Stimulated activated CD4-positive, alpha-beta T cell treated with anti-CD3 and anti-CD28 coated beads, Interleukin-12 subunit alpha, Interleukin-12 subunit beta, amount 100 ng/mL, for 24 hours (primary cell): ENCODE results near the gene PSME1.

Source experiments
- DNase-seq, 2 experiments: peaks; one replicate each; pipeline ENCODE4 v3.0.0-alpha.2; 2020; ENCODE audit warnings: low read depth in 2 of 2

Gene PSME1

DNA sequence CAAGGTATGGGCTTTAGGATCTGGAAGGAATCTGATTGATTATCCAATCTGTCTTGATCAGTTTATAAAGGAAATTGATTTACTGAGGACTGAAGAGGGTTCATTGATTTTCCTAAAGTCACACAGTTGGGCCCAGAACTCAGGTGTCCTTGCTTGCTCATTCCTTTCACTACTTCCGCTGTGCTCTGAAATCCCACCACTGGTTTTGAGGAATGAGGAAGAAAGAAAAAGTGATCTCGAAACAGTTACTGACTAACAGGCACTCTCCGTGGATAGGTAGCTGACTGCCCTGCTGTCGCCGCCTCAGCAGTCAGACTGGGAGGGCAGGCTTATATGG, 5.6 kb upstream of the PSME1 start, which contains the start of gene FITM1:
Gene FITM1, plus strand, starts transcription at position 280 of the 337 bp plus-strand sequence. CDS start 905 bp downstream, outside the sequence.
- no peak for DNase-seq

- no peak for DNase-seq
These were observed 5.1 kb upstream of the PSME1 start for GRCh38 chr14:24130717-24131548.

GRCh38 chr14:24131549-24131966, 4.4 kb upstream of the PSME1 start:
- no peak for DNase-seq

DNA sequence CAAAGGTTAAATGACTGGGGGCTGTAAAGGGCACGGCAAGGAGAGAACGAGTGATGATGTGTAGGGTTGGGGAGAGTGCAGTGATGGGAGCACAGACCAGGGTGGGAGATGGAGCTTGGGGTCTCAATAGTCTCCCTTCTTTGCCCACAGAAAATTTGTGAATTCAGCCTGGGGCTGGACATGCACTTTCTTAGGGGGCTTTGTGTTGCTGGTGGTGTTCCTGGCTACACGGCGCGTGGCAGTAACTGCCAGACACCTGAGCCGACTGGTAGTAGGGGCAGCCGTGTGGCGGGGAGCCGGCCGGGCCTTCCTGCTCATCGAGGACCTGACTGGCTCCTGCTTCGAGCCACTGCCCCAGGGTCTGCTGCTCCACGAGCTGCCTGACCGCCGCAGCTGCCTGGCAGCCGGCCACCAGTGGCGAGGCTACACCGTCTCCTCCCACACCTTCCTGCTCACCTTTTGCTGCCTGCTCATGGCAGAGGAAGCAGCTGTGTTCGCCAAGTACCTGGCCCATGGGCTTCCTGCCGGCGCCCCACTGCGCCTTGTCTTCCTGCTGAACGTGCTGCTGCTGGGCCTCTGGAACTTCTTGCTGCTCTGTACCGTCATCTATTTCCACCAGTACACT, 3.8 kb upstream of the PSME1 start:
- no peak for DNase-seq

GRCh38 chr14:24132976-24133375, 3.0 kb upstream of the PSME1 start:
- no peak for DNase-seq

- DNase-seq: no peak
These were observed 2.3 kb upstream of the PSME1 start for GRCh38 chr14:24133735-24134134.

- DNase-seq: no peak
These were observed 485 bp upstream of the PSME1 start for GRCh38 chr14:24135584-24135833.

- DNase-seq: no peak
These were observed 912 bp downstream of the PSME1 start for GRCh38 chr14:24136684-24137528.

DNA sequence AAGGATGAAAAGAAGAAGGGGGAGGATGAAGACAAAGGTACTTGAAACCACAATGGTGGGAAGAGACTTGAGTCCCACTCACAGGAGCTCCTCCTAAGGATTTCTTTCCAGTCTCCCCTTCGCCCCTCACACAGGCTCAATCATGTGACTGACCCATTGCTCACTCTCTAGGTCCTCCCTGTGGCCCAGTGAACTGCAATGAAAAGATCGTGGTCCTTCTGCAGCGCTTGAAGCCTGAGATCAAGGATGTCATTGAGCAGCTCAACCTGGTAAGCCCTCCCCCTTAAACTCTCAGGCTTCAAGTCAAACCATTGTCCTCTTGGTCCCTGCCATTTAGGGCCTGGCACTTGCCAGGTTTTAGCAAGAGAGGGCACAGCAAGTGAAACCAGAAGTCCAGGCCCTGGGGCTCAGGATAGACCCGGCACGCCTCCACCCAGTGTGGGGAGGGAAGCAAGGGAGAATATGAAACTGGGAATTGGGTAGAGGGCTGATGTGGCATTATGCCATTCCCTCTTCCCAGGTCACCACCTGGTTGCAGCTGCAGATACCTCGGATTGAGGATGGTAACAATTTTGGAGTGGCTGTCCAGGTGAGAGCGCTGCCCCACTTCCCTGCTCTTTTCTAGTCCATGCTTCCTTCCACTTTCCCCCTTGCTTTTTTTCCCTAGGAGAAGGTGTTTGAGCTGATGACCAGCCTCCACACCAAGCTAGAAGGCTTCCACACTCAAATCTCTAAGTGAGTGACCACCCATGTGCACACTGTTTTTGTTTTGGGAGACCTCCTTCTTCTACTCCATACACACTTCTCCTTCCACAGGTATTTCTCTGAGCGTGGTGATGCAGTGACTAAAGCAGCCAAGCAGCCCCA, 1.8 kb downstream of the PSME1 start:
- DNase-seq: no peak

DNA sequence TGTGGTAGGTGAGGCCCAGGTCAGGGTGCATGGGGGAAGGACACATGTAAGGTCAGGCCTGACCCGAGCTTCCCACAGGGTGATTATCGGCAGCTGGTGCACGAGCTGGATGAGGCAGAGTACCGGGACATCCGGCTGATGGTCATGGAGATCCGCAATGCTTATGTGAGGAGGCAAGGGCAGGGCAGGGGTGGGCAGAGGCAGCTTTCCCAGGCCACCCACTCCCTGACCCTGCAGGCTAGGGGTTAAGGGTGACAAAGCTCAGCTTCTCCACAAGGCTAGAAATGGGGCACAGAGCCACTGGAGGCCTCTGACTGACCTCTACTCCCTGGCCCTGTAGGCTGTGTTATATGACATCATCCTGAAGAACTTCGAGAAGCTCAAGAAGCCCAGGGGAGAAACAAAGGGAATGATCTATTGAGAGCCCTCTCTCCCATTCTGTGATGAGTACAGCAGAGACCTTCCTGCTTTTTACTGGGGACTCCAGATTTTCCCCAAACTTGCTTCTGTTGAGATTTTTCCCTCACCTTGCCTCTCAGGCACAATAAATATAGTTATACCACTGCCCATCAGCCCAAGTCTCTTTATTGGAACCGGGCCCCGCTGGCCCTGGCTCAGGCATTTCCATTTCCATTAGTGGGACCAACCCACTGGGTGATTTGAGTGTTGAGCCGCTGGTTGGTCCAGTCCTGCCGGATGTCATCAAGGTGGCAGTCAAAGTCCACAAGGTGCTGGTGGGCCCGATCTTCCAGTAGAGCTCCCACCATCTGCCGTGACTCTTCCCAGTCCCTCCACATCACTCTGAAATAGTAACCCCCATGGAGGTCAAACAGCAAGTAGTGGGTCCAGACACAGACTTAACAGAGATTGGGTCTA, 2.6 kb downstream of the PSME1 start:
- DNase-seq: no peak

DNA sequence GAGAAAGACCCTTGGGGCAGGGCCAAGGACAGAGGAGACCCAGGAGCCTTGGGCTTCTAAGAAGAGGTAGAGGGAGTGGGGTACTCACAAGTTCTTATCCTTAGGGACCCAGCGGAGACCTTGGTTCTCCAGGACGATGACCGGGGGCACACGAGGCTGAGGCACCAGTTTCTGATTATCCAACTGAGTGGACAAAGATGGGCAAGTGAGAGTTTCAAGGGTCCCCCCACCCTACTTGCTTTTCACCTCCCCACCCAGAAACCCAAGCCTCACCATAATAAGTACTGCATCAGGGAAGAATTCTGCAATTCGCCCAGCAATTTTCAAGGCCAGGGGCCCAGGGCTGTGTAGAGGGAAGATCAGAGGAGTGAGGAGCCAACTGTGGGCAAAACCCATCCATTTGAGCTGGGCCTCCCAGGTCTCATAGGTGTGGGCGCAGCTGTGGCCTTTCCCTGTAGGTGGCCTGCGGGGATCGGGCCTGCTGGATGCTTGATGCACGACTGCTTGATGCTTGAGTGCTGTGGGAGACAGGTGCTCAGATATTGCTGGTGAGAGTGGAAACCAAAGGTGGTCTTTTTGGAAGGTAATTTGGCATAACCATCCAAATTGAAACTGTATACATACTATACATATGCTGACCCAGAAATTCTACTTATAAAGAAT, 3.4 kb downstream of the PSME1 start:
- no peak for DNase-seq

- peak; percentile 99 to 100 for DNase-seq
These were observed 5.3 kb downstream of the PSME1 start, which contains the start of gene EMC9 for GRCh38 chr14:24141097-24141880. EMC9 (minus strand) TSS chr14:24141591; CDS start chr14:24141304, 287 bp downstream.

- no peak for DNase-seq
These were observed 7.5 kb downstream of the PSME1 start for GRCh38 chr14:24143511-24143910.

DNA sequence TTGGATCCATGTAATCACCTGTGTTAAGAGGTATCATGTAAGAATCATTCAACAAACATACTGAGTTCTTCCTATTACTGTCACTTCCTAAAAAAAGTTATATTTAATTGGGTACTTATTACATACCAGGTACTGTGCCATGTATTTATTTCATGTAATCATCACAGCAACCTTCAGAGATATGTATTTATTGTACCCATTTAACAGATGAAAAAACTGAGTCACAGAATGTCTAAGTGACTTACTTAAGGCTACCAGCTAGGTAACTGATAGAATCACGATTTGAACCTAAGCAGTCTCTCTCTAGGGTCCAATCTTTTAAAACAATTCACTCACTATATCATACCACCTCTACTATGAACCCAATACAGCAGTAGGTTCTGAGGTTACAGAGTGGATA, 8.5 kb downstream of the PSME1 start:
- DNase-seq: no peak

DNA sequence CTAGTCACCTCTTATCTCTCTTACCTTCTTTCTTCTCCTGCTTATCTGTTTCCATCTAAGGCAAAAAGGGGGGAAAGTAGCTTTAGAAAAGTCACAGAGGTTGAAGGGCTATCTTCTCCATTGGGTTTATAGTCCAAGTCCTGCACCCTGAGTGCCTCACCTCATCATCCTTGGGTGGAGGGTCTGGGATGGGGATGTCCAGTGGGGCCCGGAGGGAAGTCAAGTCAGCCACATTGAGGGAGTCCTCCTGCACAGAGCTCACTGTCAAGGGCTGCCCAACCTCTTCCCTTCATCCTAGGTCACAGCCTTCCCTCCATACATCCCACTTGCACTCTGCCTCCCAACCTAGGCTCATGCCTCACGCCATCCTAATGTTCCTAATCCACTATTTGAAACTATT, 9.2 kb downstream of the PSME1 start:
- DNase-seq: no peak

- no peak for DNase-seq
These were observed 9.9 kb downstream of the PSME1 start for GRCh38 chr14:24145690-24146452.

DNA sequence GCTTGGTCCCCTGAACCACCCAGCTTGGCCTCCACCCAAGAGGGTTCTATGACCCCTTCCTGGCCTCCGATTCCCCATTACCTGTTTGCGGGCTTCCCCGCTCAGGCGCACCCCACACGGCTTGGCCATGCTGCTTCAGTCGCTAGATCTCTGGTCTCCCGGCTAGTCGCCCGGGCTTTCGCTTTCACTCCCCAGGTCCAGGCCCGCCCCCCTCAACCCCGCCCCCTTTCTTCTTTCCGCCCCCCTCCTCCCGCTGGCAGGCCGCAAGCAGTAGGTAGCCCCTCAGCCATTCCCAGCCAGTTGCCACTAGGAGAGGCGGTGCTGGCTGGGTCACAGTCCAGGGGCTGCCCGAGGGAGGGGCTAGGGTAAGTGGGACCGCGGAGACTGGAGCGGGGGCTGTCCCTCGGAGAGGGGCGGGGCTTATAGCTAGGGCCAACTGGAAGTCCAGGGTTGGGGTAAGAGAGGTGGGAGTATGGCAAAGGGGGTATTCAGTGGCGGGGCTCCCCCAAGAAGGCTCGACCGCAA, 10.5 kb downstream of the PSME1 start, which contains the start of gene PSME2:
Gene PSME2, minus strand, starts transcription at position 158 of the 525 bp plus-strand sequence. Its CDS starts 29 bp downstream, at position 129.
- peak; percentile 78 to 93 for DNase-seq
